HG03108 (cell line): ENCODE measurements around the gene FAF2.
"Not testable (repeated sequence)": the region's sequence is repeated elsewhere in the genome, so short reads cannot be mapped to it uniquely, and the experiment has no call there.

Source experiments
- ATAC-seq: cut with Tn5 transposase; IDR thresholded peaks from one replicate; pipeline ENCODE4 v1.9.1; 2021; ENCODE audit warnings: moderate library complexity; ENCODE audit not compliant: unreplicated experiment

The FAF2 gene

DNA sequence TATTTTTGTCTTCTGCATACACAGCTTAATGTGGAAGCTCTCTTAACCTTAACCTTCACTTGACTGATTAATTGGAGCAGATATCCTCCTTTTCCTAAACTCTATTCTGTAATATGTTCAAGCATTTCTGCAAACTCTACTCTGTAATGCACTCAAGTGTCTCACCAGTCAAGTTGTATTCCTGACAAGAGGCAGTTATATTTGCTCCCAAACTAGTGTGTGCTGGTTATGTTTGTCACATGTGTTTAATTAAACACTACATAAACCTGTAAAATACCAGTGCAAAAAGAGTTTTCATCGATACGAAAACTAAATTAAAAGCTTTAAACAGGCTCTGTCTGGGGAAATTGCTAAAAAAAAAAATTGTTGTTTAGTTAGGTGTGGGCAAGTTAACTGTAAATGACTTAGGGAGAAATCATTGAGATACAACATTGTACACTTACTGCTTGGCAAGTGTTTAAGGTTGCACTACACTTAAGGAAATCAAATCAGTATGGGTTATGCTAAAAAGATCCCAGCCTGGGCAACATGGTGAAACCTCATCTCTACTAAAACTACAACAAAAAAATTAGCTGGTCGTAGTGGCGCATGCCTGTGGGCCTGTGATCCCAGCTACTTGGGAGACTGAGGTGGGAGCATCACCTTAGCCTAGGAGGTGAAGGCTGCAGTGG lies 6.7 kb downstream of the FAF2 start:
- ATAC-seq = no peak

DNA sequence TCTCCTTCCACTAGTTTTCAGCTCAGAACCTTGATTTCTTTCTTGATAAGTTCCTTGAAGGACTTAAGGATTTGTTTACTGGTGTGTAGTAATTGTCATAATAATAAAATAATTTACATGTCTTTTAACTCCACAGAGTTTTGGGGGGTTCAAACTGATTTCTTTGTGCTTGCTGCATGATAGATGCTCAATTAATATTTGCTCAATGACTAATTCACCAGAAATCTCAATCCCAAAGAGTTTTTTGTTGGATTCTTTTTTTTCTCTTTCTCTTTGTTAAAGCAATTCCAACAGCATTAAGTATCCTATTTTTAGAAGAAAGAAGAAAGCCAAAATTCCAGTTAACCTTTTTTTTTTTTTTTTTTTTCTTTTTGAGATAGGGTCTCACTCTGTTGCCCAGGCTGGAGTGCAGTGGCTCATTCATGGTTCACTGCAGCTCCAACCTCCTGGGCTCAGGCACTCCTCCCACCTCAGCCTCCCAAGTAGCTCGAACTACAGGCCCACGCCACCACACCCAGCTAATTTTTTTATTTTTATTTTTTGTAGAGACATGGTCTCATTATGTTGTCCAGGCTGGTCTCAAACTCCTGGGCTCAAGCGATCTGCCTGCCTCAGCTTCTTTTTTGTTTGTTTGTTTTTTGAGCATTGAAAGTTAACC lies 10.8 kb downstream of the FAF2 start:
- ATAC-seq = no peak

DNA sequence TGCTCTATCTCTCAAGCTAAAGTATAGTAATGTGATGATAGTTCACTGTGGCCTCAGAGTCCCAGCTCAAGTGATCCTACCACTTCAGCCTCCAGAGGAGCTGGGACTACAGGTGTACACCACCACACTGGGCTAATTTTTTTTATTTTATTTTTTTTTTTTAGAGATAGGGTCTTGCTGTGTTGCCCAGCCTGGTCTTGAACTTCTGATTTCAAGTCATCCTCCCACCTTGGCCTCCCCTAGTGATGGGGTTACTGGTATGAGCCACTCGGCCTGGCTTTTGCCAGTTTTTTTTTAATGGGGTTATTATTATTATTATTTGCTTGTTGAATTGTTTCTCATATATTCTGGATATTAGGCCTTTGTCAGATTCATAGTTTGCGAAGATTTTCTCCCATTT lies 13.2 kb downstream of the FAF2 start:
- no peak for ATAC-seq

GRCh38 chr5:176463113-176463764 lies 15.1 kb downstream of the FAF2 start:
- ATAC-seq = no peak

DNA sequence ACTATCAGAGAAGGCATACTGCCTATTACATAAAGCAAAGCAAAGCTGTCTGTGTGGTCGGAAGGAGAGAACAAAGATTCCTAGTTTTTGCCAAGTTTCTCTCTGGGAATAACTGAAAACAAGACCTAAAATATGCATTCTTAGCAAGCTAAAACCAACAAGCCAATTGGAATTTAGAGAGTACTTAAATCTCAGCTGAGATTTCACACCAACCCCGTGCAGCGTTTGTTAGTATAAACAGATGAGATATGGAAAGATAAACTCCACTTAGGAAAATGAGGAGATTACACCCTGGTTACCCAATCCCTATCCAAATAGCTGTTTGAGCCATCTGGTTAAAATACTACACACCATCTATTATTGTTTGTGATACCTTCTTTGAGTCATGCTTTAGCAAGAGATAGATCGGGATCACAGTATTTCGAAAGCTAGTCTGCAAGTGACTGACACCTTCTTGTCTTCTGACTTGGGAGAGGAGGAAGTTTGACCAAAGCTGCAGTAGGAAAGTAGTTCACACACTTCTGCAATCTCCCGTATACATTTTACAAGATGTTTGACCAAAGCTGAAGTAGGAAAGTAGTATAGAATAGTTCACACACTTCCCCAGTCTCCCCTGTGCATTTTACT lies 18.2 kb downstream of the FAF2 start:
- no peak for ATAC-seq

- ATAC-seq = no peak
Measured at GRCh38 chr5:176469296-176469695, 21.1 kb downstream of the FAF2 start.

GRCh38 chr5:176470539-176470938 lies 22.4 kb downstream of the FAF2 start:
- ATAC-seq = no peak

DNA sequence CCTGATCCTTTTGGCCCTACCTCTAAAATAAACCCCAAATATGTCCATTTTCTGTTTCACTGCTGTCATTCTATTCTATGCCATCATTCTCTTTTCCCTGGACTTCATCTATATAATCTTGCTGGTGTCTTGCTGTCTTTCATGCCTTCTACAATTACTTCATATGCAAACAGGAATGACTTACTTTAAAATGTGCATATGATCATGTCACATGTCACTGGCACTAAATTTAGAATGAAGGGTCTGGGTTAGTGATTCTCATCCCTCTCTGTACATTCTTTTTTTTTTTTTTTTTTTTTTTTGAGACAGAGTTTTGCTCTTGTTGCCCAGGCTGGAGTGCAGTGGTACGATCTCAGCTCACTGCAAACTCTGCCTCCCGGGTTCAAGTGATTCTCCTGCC lies 22.9 kb downstream of the FAF2 start:
- no peak for ATAC-seq

- ATAC-seq = no peak
Measured at GRCh38 chr5:176473335-176474006, 25.3 kb downstream of the FAF2 start.

DNA sequence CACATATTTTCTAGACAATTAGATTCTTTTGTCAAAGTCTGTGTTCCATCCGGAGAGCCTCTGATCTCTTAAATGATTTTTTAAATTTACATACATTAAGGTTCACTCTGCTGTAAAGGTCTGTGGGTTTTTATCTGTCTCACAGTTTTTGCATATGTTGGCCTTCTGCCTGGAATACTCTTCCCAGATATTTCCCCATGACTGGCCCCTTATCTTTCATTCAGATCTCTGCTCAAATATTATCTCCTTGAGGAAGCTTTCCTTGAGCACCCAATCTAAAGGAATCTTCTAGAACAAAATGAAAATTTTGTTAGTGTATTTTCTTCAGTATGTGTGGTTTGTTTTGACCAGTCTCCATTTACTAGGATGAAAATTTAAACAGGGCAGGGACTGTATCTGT lies 26.3 kb downstream of the FAF2 start:
- no peak for ATAC-seq

GRCh38 chr5:176481711-176482110 lies 33.5 kb downstream of the FAF2 start:
- ATAC-seq = no peak

- no peak for ATAC-seq
Measured at GRCh38 chr5:176485176-176485575, 37.0 kb downstream of the FAF2 start.

- ATAC-seq = no peak
Measured at GRCh38 chr5:176486189-176486757, 38.1 kb downstream of the FAF2 start.

- not testable (repeated sequence) for ATAC-seq
Measured at GRCh38 chr5:176487160-176487559, 39.0 kb downstream of the FAF2 start.

DNA sequence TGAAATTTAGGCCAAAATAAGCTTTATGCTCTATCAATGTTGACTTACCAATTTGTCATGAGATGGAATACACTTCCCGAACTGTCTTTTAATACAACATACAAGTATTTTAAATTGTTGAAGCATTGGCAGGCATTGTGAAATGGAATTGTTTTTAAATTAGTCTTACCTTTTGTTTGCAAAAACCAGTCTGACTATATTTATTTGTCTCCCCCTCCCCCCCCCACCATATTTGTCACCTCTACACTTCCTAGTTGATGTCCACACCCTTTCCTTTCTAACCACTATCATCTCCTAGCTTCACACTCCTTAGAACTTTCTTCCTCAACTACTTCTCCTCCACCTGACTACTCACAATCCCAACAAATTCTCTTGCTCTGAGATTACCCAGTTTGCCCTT lies 40.9 kb downstream of the FAF2 start:
- no peak for ATAC-seq

GRCh38 chr5:176490301-176490700 lies 42.1 kb downstream of the FAF2 start:
- no peak for ATAC-seq

GRCh38 chr5:176491101-176491502 lies 42.9 kb downstream of the FAF2 start:
- no peak for ATAC-seq

DNA sequence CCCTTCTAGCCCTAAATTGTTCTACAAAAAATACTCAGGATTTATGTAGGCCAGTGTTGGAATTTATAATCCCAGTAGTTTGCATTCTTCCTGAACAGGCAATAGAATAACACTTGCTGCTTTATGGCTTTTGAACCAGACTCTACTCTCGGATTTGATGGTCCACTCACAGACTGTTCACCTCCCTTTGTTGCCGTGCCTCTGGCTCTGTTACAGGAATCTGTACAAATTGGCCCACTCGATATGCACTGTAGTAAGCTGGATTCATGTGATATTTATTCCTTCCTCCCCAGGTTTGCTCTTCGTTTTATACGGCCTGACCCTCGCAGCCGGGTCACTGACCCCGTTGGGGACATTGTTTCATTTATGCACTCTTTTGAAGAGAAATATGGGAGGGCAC lies 43.7 kb downstream of the FAF2 start:
- no peak for ATAC-seq

DNA sequence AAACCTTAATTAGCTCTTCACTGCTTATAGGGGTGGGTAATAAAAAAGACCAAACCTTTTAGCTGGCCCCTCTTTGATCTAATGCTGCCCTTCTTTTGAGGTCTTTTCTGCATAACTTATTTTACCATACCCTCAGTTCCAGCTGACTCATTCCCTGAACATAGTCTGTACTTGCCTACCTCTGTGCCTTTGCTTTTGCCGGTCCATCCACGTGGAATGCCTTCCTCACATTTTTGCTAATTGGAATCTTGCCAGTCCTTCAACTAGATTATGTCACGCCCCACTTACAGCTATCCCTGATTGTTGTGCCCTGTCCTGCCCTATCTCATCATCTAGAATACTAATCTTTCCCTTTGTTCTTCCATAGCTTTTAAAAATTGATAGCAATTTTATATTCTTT lies 44.2 kb downstream of the FAF2 start:
- ATAC-seq = no peak

DNA sequence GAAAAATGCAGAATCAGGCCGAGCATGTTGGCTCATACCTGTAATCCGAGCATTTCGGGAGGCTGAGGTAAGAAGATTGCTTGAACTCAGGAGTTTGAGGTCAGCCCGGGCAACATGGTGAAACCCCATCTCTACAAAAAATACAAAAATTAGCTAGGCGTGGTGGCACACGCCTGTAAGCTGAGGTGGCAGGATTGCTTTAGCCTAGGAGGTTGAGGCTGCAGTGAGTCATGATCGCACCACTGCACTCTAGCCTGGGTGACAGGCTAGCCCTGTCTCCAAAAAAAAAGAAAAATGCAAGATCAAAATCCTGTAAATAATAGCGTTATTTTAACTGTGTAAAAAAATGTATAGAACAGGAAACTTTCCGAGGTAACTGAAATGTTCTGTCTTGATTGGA lies 49.7 kb downstream of the FAF2 start:
- no peak for ATAC-seq

DNA sequence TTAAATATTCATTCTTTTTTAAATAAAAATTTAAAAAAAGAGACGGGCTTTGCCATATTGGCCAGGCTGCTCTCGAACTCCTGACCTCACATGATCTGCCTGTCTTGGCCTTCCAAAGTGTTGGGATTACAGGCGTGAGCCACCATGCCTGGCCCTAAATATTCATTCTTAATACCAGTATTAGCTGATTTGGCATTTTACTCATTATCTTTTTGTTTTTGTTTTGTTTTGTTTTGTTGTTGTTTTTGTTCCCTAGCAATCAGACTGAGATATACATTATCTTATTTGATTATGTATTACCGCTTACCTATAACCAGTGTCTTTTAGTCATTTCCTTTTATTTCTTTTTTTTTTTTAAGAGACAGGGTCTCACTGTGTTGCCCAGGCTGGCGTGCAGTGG lies 51.1 kb downstream of the FAF2 start:
- ATAC-seq = no peak
